Measurements from ENCODE around the gene AFF2.

AFF2 gene

DNA sequence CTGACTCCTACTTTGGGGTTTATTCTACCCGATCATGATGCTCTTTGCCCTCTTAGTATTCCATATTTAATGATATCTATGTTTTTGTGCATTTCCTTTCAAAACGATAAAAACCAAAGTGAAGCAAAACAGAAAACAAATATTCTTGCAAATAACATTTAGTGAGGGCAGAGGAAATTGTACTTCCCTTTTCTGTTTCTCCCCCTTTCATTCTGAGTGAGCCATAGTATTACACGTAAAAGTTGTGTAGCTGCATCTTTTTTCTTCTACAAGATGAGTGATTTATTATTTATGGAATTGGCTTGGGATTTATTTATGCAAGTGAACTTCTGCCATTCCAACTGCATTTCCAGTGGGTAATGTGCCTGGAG, 109.9 kb downstream of the AFF2 start:
- TF ChIP-seq SPI1 (IDR thresholded peaks at IDR 0.05; ENCODE audit: low read depth, low read length), result peak; percentile 61
- TF ChIP-seq POLR2A (IDR thresholded peaks at IDR 0.05; ENCODE audit: low read depth, low read length), result no peak
- FAIRE-seq (no peak), DNase-seq (ENCODE audit: insufficient read length, low spot score) (no peak)

DNA sequence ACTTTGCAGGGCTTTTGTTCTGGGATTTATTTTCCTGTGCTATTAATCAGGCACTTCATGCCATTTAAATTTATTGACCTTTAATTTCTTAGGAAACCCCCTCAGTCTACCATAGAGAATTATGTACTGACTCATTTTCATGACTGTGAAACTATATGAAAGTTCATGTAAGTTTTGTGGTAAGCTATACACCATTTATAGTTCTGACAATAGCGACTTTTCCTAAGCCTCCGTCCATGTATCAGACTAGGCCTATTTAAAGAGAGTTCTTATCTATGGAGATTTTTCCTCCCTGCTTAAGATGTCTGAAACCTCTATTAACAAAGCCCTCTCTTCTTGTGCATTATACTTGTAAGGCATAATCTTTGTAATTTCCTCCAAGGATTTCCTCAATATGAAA, 111.6 kb downstream of the AFF2 start:
- TF ChIP-seq SPI1 (IDR thresholded peaks at IDR 0.05; ENCODE audit: low read depth, low read length), result no peak
- no peak for TF ChIP-seq POLR2AphosphoS5 (IDR thresholded peaks at IDR 0.05; ENCODE audit: low read depth, low read length)
- no peak for TF ChIP-seq PAX5 (IDR thresholded peaks at IDR 0.05; ENCODE audit: insufficient read depth, low read length, severe bottlenecking)
- no peak for TF ChIP-seq POU2F2 (IDR thresholded peaks at IDR 0.05; ENCODE audit: low read depth, low read length)
- TF ChIP-seq POLR2A (IDR thresholded peaks at IDR 0.05; ENCODE audit: low read depth, low read length), result no peak
- no peak for TF ChIP-seq TAF1 (IDR thresholded peaks at IDR 0.05; ENCODE audit: low read depth, low read length)
- no peak for FAIRE-seq
- DNase-seq (ENCODE audit: insufficient read length, low spot score), result no peak

DNA sequence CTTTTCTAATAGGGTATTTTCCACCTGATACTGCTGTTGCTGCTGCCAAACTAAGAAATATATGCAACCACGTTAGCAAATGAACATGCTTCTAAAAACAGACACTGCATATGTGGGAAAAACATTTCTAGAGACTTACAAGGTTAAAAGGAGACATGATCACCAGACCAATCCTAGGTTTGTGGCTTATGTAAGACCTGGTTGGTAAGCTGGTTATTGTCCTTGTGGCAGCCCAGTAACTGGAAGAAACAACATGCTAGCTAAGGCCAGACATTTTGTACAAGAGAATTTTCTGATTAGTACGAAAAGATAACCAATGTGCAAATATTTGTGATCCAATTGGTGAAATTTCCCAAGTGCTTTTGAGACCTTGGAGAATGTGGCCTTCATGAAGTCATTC, 112.0 kb downstream of the AFF2 start:
- no peak for TF ChIP-seq POU2F2 (IDR thresholded peaks at IDR 0.05; ENCODE audit: low read depth, low read length)
- no peak for TF ChIP-seq POLR2AphosphoS5 (IDR thresholded peaks at IDR 0.05; ENCODE audit: low read depth, low read length)
- TF ChIP-seq SPI1 (IDR thresholded peaks at IDR 0.05; ENCODE audit: low read depth, low read length), result no peak
- TF ChIP-seq TAF1 (IDR thresholded peaks at IDR 0.05; ENCODE audit: low read depth, low read length), result no peak
- TF ChIP-seq POLR2A (IDR thresholded peaks at IDR 0.05; ENCODE audit: low read depth, low read length), result no peak
- no peak for TF ChIP-seq PAX5 (IDR thresholded peaks at IDR 0.05; ENCODE audit: insufficient read depth, low read length, severe bottlenecking)
- no peak for DNase-seq (ENCODE audit: insufficient read length, low spot score)
- no peak for FAIRE-seq

DNA sequence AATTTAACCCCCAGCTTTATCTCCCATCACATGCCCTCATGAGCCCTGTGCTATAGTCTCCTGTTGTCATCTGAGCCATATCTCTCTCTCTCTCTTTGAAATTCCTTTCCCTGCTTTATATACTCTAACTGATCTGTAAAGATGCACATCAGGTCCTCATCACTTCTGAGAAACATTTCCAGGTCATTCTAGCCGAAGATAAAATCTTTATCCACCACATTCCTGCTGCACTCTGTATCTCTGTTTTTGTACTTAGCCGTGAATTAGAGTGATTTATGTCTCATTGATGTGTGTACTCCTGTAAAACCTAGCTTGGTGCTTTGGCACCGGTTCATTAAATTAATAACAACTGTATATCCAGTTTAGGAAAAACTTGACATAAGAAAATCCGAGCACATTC, 113.2 kb downstream of the AFF2 start:
- TF ChIP-seq POLR2AphosphoS5 (IDR thresholded peaks at IDR 0.05; ENCODE audit: low read depth, low read length) (no peak), POLR2A (IDR thresholded peaks at IDR 0.05; ENCODE audit: low read depth, low read length) (no peak), PAX5 (IDR thresholded peaks at IDR 0.05; ENCODE audit: insufficient read depth, low read length, severe bottlenecking) (no peak), TAF1 (IDR thresholded peaks at IDR 0.05; ENCODE audit: low read depth, low read length) (no peak), POU2F2 (IDR thresholded peaks at IDR 0.05; ENCODE audit: low read depth, low read length) (no peak), SPI1 (IDR thresholded peaks at IDR 0.05; ENCODE audit: low read depth, low read length) (no peak)
- DNase-seq (ENCODE audit: insufficient read length, low spot score) (no peak), FAIRE-seq (no peak)

DNA sequence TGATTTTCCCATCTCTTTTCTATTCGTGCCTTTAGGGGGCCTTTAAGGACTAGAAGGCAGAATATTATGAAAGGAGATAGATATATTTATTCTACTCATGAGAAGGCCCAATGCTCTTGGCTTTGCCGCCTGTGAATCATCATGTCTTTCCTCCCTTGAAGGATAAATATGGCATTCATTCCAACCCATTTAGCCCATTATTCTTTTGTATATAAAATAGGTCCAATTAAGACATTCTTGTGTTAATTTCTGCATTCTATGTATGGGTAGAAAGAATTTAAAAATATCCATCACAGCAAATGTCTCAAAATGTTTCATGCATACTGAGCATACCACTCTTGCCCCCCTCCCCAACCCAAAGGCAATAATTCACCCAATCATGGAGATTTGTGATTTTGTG, 115.1 kb downstream of the AFF2 start:
- FAIRE-seq, result no peak
- DNase-seq (ENCODE audit: insufficient read length, low spot score), result no peak
- no peak for TF ChIP-seq POLR2AphosphoS5 (IDR thresholded peaks at IDR 0.05; ENCODE audit: low read depth, low read length)
- no peak for TF ChIP-seq PAX5 (IDR thresholded peaks at IDR 0.05; ENCODE audit: insufficient read depth, low read length, severe bottlenecking)
- no peak for TF ChIP-seq SPI1 (IDR thresholded peaks at IDR 0.05; ENCODE audit: low read depth, low read length)
- TF ChIP-seq POU2F2 (IDR thresholded peaks at IDR 0.05; ENCODE audit: low read depth, low read length), result no peak
- TF ChIP-seq TAF1 (IDR thresholded peaks at IDR 0.05; ENCODE audit: low read depth, low read length), result no peak
- no peak for TF ChIP-seq POLR2A (IDR thresholded peaks at IDR 0.05; ENCODE audit: low read depth, low read length)

DNA sequence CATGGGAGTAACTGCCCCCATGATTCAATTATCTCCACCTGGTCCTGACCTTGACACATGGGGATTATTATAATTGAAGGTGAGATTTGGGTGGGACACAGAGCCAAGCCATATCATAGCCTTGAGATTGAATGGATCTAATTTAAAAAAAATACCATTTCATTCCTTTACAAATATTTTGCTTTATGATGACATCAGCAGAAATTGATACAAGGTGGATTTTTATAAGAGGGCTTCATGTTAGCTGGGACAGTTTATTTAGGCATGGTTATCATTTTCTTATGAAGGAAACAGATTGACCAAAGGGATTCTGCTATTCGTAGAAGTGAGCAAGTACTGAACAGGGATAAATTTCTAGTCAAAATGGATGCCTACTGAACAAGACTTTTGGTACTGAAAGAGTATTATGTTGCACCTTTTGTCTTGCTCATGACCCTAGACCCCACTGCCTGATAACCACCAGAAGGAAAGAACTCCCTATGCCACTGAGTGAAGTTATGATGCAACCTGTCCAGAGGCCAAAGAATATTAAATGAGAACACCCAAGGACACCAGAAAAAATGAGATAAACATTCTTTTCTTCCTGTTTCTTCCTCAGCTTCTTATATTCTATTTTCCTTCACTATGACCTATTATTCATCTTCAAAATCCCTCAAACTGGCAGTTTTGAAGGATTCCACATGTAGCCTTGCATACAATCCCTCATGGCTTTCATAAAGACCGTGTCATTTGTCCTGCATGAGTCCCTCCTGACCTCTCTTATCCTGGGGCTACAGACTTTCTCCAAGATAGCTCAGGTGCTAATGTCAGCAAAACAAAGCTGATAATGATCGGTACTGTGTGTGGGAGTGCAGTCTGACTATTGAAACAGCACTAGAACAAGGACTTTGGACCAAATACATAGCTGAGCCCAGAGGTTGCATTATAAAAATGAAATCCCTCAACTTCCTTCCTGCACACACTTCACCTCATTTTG, 118.3 kb downstream of the AFF2 start:
- DNase-seq (ENCODE audit: insufficient read length, low spot score) (no peak), FAIRE-seq (no peak)
- TF ChIP-seq SPI1 (IDR thresholded peaks at IDR 0.05; ENCODE audit: low read depth, low read length) (no peak), POU2F2 (IDR thresholded peaks at IDR 0.05; ENCODE audit: low read depth, low read length) (no peak), POLR2AphosphoS5 (IDR thresholded peaks at IDR 0.05; ENCODE audit: low read depth, low read length) (no peak), PAX5 (IDR thresholded peaks at IDR 0.05; ENCODE audit: insufficient read depth, low read length, severe bottlenecking) (no peak), POLR2A (IDR thresholded peaks at IDR 0.05; ENCODE audit: low read depth, low read length) (no peak), TAF1 (IDR thresholded peaks at IDR 0.05; ENCODE audit: low read depth, low read length) (no peak)

DNA sequence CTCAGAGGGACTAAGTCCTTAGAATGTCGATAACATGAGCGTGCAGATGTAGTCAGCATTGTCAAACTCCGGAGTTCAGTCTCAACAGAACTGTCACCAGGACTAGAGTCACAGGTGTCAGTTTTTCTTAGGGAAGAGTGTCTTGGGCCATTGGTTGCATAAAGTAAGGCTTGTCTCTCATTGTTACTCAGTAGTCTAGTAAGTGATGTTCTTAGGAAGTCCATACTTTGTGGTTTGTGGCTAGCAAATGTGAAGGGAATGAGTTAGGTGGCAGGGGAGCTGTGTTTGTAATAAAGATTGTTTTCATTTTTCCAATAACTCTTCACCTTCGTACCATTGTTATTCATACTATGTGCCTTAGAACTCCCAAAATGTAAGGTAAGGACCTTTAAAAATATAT, 119.6 kb downstream of the AFF2 start:
- FAIRE-seq (no peak), DNase-seq (ENCODE audit: insufficient read length, low spot score) (no peak)
- TF ChIP-seq POLR2A (IDR thresholded peaks at IDR 0.05; ENCODE audit: low read depth, low read length), result no peak

DNA sequence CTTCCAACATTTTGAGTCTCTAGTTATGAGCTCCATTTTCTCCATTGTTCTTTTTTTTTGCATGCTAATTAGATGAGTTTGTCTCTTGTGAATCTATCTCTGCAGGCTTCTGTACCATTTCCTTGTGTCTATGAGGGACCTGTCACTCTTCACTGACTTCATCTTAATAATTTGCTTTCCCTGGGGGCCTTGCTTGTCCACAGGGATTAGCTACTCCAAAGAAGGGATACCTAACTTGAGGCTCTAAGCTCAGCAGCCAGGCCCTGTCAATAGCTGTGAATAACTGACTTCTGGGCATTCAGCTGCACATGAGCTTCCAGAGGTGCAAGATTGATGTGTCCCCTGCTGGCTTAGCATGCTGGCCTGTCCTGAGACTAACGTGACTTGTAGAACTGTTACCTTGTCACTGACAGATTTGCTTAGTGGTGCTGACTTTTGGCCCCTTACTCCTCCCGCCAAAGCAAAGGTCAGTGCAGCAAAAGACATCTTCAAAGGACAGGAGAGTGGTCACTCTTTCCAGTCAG, 124.6 kb downstream of the AFF2 start:
- DNase-seq (ENCODE audit: insufficient read length, low spot score) (no peak), FAIRE-seq (no peak)
- TF ChIP-seq SPI1 (IDR thresholded peaks at IDR 0.05; ENCODE audit: low read depth, low read length), result no peak
- no peak for TF ChIP-seq PAX5 (IDR thresholded peaks at IDR 0.05; ENCODE audit: insufficient read depth, low read length, severe bottlenecking)
- TF ChIP-seq POLR2AphosphoS5 (IDR thresholded peaks at IDR 0.05; ENCODE audit: low read depth, low read length), result no peak
- no peak for TF ChIP-seq TAF1 (IDR thresholded peaks at IDR 0.05; ENCODE audit: low read depth, low read length)
- no peak for TF ChIP-seq POU2F2 (IDR thresholded peaks at IDR 0.05; ENCODE audit: low read depth, low read length)
- TF ChIP-seq POLR2A (IDR thresholded peaks at IDR 0.05; ENCODE audit: low read depth, low read length), result no peak

DNA sequence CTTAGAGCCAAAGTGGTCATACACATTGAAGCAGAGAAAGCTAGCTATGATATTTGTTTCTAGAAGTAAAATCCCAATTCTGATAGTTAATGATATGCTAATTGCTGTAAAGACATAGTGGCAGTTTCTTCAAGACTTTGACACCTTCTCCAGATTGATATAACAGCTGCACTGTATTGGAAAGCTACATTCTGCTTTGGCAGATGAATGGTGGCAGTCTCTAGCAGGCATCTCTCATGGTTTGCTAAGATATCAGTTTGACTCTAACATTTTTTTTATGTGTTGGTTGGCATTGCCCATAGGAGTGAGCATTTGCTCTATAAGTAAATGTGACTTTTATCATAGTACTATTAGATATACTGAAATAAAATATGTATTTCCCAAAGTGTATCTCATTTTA, 128.2 kb downstream of the AFF2 start:
- DNase-seq (ENCODE audit: insufficient read length, low spot score), result no peak
- TF ChIP-seq SPI1 (IDR thresholded peaks at IDR 0.05; ENCODE audit: low read depth, low read length) (no peak), TAF1 (IDR thresholded peaks at IDR 0.05; ENCODE audit: low read depth, low read length) (no peak), PAX5 (IDR thresholded peaks at IDR 0.05; ENCODE audit: insufficient read depth, low read length, severe bottlenecking) (no peak), POU2F2 (IDR thresholded peaks at IDR 0.05; ENCODE audit: low read depth, low read length) (no peak), POLR2AphosphoS5 (IDR thresholded peaks at IDR 0.05; ENCODE audit: low read depth, low read length) (no peak), POLR2A (IDR thresholded peaks at IDR 0.05; ENCODE audit: low read depth, low read length) (no peak)
- FAIRE-seq, result no peak

DNA sequence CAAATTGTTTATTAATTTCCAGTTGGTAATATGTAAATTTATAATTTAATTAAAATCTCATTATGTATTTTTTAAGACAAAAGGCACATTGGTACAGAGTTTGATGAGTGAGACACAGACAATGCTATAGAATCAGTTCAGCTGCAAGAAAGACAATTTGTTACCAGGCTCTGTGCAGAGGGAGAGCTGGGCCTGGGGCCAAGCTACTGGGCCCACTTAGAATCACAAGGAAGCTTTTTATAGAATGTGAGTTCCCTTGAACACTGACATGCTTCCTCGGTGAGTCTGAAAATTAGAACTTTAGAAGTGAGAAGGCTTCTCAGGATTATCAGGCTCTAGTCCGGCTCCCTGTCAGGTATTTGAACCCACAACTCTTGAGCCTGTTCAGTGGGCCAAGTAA, 129.0 kb downstream of the AFF2 start:
- DNase-seq (ENCODE audit: insufficient read length, low spot score), result no peak
- FAIRE-seq, result no peak
- TF ChIP-seq TAF1 (IDR thresholded peaks at IDR 0.05; ENCODE audit: low read depth, low read length) (no peak), POU2F2 (IDR thresholded peaks at IDR 0.05; ENCODE audit: low read depth, low read length) (no peak), POLR2A (IDR thresholded peaks at IDR 0.05; ENCODE audit: low read depth, low read length) (no peak), PAX5 (IDR thresholded peaks at IDR 0.05; ENCODE audit: insufficient read depth, low read length, severe bottlenecking) (no peak), POLR2AphosphoS5 (IDR thresholded peaks at IDR 0.05; ENCODE audit: low read depth, low read length) (no peak), SPI1 (IDR thresholded peaks at IDR 0.05; ENCODE audit: low read depth, low read length) (no peak)
